GM12878 (cell line): ENCODE data around the gene RNASEH2A. TPM values are rescaled to one million over a fixed set of nuclear protein-coding genes. Genes with fewer than 3 reads are reported as not detected.

Experiments used
- EP300 ChIP-seq, 2 experiments: fragments of 150-350 bp in 1 of 2; IDR thresholded peaks; 2 replicates each; pipeline ENCODE4 v1.6.1; 2011 to 2012; ENCODE audit warnings: low read depth in 2 of 2, low read length in 2 of 2, borderline replicate concordance in 1 of 2, improper control_type of control experiment in 1 of 2, inconsistent platforms in 1 of 2; ENCODE audit not compliant: control insufficient read depth in 1 of 2
- ETV6 ChIP-seq, 2 experiments: fragments of 450-650 bp in 1 of 2; IDR thresholded peaks in 1 of 2; conservative IDR thresholded peaks in 1 of 2; 2 replicates each; pipeline ENCODE4 v1.6.1; 2014; ENCODE audit warnings: antibody characterized with exemption in 1 of 2, borderline replicate concordance in 1 of 2, low read depth in 1 of 2, mild to moderate bottlenecking in 1 of 2, moderate library complexity in 1 of 2
- FOXM1 ChIP-seq: IDR thresholded peaks from 2 replicates; pipeline ENCODE4 v1.6.1; 2012; ENCODE audit warnings: low read depth, mild to moderate bottlenecking, inconsistent platforms, low read length, moderate library complexity
- MEF2A ChIP-seq: IDR thresholded peaks from 2 replicates; pipeline ENCODE4 v1.6.1; 2011; ENCODE audit warnings: low read depth, mild to moderate bottlenecking, low read length, moderate library complexity; ENCODE audit not compliant: insufficient read depth
- NFIC ChIP-seq: IDR thresholded peaks from 2 replicates; pipeline ENCODE4 v1.6.1; 2012; ENCODE audit warnings: low read depth, mild to moderate bottlenecking, inconsistent platforms, low read length, moderate library complexity
- PML ChIP-seq: IDR thresholded peaks from 2 replicates; pipeline ENCODE4 v1.6.1; 2012; ENCODE audit warnings: low read length, inconsistent platforms
- POLR2A ChIP-seq: IDR thresholded peaks from 2 replicates; pipeline ENCODE4 v1.6.1; 2011; ENCODE audit warnings: low read depth, mild to moderate bottlenecking, low read length
- ZNF622 ChIP-seq: fragments of 450-650 bp; IDR thresholded peaks from 2 replicates; pipeline ENCODE4 v1.6.1; 2017; ENCODE audit warnings: mild to moderate bottlenecking, inconsistent platforms
- polyA plus RNA-seq, 11 experiments: library from polyadenylated mRNA; depleted of rRNA in 4 of 11; unstranded in 6 of 11; stranded (reverse) in 5 of 11; fragments of >200 nt; fragmentation: Nextera tagmentation in 4 of 11; fragmentation: Illumina TruSeq in 1 of 11; extraction: Ambion mirVana in 4 of 11; extraction: Trizol in 1 of 11; gene quantifications; 1 replicate in 1 of 11; 2 replicates in 10 of 11; pipeline versions ENCODE4 v1.2.1 to v1.2.3, GENCODE V29; 2011 to 2016; ENCODE audit warnings: inconsistent platforms in 2 of 11, missing spikeins in 2 of 11, low read depth in 1 of 11
- total RNA-seq, 4 experiments: library from RNA; depleted of rRNA in 3 of 4; stranded (reverse); fragments of >200 nt in 3 of 4; fragmentation: Illumina TruSeq in 1 of 4; extraction: Trizol in 1 of 4; gene quantifications; 2 replicates each; pipeline versions ENCODE4 v1.2.1 to v1.2.3, GENCODE V29; 2013 to 2021
- TF ChIP-seq, protein P1 (sequence below): fragments of 450-650 bp; IDR thresholded peaks from 2 replicates; pipeline ENCODE4 v1.6.1; 2017; ENCODE audit warnings: mild to moderate bottlenecking
- TF ChIP-seq, protein P2 (sequence below): fragments of 450-650 bp; IDR thresholded peaks from 2 replicates; pipeline ENCODE4 v1.6.1; 2017; ENCODE audit warnings: mild to moderate bottlenecking, moderate library complexity
- TF ChIP-seq, protein P3 (sequence below): IDR thresholded peaks from 2 replicates; pipeline ENCODE4 v1.6.1; 2012; ENCODE audit warnings: low read length, inconsistent platforms

RNASEH2A gene
- total and polyA plus RNA-seq, 10 of the 15 experiments (the other 5 are each of a cell fraction or from before 2014, with no cell fraction given): 17.4 to 103 (median 40.4) TPM

DNA sequence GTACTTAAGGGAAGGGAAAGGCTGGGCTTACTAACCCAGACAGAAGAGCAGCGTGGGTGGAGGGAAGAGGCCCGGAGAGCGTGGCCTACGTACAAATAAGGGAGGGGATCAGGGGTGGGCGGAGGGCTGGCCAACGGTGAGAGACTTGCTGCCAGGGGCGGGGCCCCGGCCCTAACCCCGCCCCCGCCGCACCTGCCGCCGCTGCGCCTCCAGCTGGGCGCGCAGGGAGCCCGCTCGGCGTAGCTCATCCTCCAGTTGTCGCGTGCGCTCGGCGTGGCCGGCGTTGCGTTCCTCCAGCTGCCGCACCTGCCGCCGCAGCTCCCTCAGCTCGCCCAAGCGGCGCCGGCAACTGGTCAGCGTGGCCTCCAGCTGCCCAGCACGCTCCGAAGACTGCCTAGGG, 36.7 kb upstream of the RNASEH2A start (continued):
- TF ChIP-seq, protein P1, sequence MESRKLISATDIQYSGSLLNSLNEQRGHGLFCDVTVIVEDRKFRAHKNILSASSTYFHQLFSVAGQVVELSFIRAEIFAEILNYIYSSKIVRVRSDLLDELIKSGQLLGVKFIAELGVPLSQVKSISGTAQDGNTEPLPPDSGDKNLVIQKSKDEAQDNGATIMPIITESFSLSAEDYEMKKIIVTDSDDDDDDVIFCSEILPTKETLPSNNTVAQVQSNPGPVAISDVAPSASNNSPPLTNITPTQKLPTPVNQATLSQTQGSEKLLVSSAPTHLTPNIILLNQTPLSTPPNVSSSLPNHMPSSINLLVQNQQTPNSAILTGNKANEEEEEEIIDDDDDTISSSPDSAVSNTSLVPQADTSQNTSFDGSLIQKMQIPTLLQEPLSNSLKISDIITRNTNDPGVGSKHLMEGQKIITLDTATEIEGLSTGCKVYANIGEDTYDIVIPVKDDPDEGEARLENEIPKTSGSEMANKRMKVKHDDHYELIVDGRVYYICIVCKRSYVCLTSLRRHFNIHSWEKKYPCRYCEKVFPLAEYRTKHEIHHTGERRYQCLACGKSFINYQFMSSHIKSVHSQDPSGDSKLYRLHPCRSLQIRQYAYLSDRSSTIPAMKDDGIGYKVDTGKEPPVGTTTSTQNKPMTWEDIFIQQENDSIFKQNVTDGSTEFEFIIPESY: no peak
- TF ChIP-seq ZNF622 (no peak), NFIC (no peak), PML (no peak), ETV6 (conservative IDR thresholded peaks at IDR 0.05 in 1 of 2, IDR thresholded peaks at IDR 0.05 in 1 of 2; ENCODE audit: borderline replicate concordance in 1 of 2, low read depth in 1 of 2) (no peak), EP300 (IDR thresholded peaks at IDR 0.05; ENCODE audit: borderline replicate concordance in 1 of 2, control insufficient read depth in 1 of 2, low read depth in 2 of 2, low read length in 2 of 2) (no peak), POLR2A (peak; percentile 37; the same call in 1 of the 2 replicates), MEF2A (no peak), FOXM1 (no peak)
- TF ChIP-seq, protein P2, sequence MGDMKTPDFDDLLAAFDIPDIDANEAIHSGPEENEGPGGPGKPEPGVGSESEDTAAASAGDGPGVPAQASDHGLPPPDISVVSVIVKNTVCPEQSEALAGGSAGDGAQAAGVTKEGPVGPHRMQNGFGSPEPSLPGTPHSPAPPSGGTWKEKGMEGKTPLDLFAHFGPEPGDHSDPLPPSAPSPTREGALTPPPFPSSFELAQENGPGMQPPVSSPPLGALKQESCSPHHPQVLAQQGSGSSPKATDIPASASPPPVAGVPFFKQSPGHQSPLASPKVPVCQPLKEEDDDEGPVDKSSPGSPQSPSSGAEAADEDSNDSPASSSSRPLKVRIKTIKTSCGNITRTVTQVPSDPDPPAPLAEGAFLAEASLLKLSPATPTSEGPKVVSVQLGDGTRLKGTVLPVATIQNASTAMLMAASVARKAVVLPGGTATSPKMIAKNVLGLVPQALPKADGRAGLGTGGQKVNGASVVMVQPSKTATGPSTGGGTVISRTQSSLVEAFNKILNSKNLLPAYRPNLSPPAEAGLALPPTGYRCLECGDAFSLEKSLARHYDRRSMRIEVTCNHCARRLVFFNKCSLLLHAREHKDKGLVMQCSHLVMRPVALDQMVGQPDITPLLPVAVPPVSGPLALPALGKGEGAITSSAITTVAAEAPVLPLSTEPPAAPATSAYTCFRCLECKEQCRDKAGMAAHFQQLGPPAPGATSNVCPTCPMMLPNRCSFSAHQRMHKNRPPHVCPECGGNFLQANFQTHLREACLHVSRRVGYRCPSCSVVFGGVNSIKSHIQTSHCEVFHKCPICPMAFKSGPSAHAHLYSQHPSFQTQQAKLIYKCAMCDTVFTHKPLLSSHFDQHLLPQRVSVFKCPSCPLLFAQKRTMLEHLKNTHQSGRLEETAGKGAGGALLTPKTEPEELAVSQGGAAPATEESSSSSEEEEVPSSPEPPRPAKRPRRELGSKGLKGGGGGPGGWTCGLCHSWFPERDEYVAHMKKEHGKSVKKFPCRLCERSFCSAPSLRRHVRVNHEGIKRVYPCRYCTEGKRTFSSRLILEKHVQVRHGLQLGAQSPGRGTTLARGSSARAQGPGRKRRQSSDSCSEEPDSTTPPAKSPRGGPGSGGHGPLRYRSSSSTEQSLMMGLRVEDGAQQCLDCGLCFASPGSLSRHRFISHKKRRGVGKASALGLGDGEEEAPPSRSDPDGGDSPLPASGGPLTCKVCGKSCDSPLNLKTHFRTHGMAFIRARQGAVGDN: no peak
- TF ChIP-seq, protein P3, sequence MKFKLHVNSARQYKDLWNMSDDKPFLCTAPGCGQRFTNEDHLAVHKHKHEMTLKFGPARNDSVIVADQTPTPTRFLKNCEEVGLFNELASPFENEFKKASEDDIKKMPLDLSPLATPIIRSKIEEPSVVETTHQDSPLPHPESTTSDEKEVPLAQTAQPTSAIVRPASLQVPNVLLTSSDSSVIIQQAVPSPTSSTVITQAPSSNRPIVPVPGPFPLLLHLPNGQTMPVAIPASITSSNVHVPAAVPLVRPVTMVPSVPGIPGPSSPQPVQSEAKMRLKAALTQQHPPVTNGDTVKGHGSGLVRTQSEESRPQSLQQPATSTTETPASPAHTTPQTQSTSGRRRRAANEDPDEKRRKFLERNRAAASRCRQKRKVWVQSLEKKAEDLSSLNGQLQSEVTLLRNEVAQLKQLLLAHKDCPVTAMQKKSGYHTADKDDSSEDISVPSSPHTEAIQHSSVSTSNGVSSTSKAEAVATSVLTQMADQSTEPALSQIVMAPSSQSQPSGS: no peak
